Peyer's patch (tissue), 4 donors: ENCODE measurements around the gene CSRP2.

Source experiments
- POLR2A ChIP-seq, 2 donors: fragments of 450-650 bp; IDR thresholded peaks; one replicate each; pipeline ENCODE4 v1.5.1; 2017; ENCODE audit warnings: antibody characterized with exemption in 2 of 2, mild to moderate bottlenecking in 2 of 2, moderate library complexity in 2 of 2
- TF ChIP-seq, protein P1 (sequence below), 6 experiments: fragments of 450-650 bp in 4 of 6; fragments of 200-600 bp in 2 of 6; sonication (generic) in 1 of 6; IDR thresholded peaks; one replicate each; pipeline ENCODE4 v1.5.1; 2017 to 2019; ENCODE audit warnings: antibody characterized with exemption in 6 of 6, mild to moderate bottlenecking in 3 of 6, moderate library complexity in 1 of 6

DNA sequence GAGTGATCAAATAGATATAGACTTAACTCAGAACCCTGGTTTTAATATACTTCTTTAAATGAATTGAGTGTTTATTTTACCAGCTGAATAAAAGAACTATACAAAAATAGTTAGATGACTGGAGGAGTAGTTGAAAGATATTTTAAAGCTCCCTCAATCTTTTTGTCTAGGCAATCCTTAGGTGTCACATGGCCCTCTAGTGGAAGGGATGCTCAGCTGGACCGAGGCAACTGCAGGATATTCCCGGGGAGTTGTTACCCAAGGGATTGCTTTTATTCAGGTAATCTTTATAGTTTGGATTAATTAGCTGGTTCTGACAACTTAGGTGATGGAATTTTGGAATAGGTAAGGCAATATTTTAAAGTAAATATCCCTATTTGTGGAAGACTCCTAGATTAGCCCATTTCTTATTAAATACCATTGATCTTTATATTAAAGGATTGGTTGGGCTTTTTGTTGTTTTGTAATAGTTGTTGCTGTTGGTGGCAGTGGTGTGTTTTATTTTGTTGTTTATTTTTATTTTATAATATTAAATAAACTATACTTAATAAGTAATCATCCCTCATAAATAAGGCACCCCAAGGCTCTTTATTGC, 57.8 kb downstream of the CSRP2 start:
- TF ChIP-seq, protein P1, sequence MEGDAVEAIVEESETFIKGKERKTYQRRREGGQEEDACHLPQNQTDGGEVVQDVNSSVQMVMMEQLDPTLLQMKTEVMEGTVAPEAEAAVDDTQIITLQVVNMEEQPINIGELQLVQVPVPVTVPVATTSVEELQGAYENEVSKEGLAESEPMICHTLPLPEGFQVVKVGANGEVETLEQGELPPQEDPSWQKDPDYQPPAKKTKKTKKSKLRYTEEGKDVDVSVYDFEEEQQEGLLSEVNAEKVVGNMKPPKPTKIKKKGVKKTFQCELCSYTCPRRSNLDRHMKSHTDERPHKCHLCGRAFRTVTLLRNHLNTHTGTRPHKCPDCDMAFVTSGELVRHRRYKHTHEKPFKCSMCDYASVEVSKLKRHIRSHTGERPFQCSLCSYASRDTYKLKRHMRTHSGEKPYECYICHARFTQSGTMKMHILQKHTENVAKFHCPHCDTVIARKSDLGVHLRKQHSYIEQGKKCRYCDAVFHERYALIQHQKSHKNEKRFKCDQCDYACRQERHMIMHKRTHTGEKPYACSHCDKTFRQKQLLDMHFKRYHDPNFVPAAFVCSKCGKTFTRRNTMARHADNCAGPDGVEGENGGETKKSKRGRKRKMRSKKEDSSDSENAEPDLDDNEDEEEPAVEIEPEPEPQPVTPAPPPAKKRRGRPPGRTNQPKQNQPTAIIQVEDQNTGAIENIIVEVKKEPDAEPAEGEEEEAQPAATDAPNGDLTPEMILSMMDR (IDR thresholded peaks at IDR 0.05), result peak in 4 of 6 experiments; percentile 21 to 46 (median 38)
- no peak for TF ChIP-seq POLR2A (IDR thresholded peaks at IDR 0.05)
